Measurements from ENCODE around the gene CD44.
"Not testable (repeated sequence)": the region's sequence is repeated elsewhere in the genome, so short reads cannot be mapped to it uniquely, and the experiment has no call there.

CD44 gene

GRCh38 chr11:35105319-35106079, 33.5 kb upstream of the CD44 start:
- no peaks in the 10 kb centered on the region for H3K9me3 Mint-ChIP-seq
- H3K4me3 Mint-ChIP-seq, result no peak overlapping the region
- no peak for DNase-seq
- peak; percentile 43 for ATAC-seq (replicated peaks)
- peaks cover 24 to 35% of the 10 kb centered on the region in 2 donors for H3K4me1 Mint-ChIP-seq (ENCODE audit: low read depth in 2 of 2)
- H3K27me3 Mint-ChIP-seq, result no peaks in the 10 kb centered on the region
- H3K27ac Mint-ChIP-seq, result peak overlapping the region; percentile 35 to 60
- H3K36me3 Mint-ChIP-seq (ENCODE audit: insufficient read depth), result no peaks in the 10 kb centered on the region

GRCh38 chr11:35106595-35106994, 32.4 kb upstream of the CD44 start:
- Mint-ChIP-seq H3K27ac (peak overlapping the region; percentile 35 to 60), H3K4me1 (ENCODE audit: low read depth in 2 of 2) (peaks cover 34 to 46% of the 10 kb centered on the region in 2 donors)

GRCh38 chr11:35107861-35108260, 31.1 kb upstream of the CD44 start:
- no peaks in the 10 kb centered on the region for H3K9me3 Mint-ChIP-seq
- peaks cover 38 to 50% of the 10 kb centered on the region in 2 donors for H3K4me1 Mint-ChIP-seq (ENCODE audit: low read depth in 2 of 2)
- H3K36me3 Mint-ChIP-seq (ENCODE audit: insufficient read depth), result no peaks in the 10 kb centered on the region
- no peak overlapping the region for H3K27ac Mint-ChIP-seq
- no peak for DNase-seq
- ATAC-seq (replicated peaks), result no peak
- H3K27me3 Mint-ChIP-seq, result no peaks in the 10 kb centered on the region
- H3K4me3 Mint-ChIP-seq, result no peak overlapping the region

More at GRCh38 chr11:35106595-35106994, 32.4 kb upstream of the CD44 start:
- H3K27me3 Mint-ChIP-seq, result no peaks in the 10 kb centered on the region
- no peak overlapping the region for H3K4me3 Mint-ChIP-seq
- ATAC-seq (replicated peaks) (peak; percentile 53), DNase-seq (no peak)
- H3K9me3 Mint-ChIP-seq, result no peaks in the 10 kb centered on the region
- no peaks in the 10 kb centered on the region for H3K36me3 Mint-ChIP-seq (ENCODE audit: insufficient read depth)

GRCh38 chr11:35108336-35108735, 30.6 kb upstream of the CD44 start:
- H3K4me1 Mint-ChIP-seq (ENCODE audit: low read depth in 2 of 2), result peaks cover 38 to 50% of the 10 kb centered on the region in 2 donors
- not testable (repeated sequence) for H3K36me3 Mint-ChIP-seq (ENCODE audit: insufficient read depth); ATAC-seq (replicated peaks); H3K4me3 Mint-ChIP-seq; DNase-seq; H3K27me3 Mint-ChIP-seq; H3K9me3 Mint-ChIP-seq
- H3K27ac Mint-ChIP-seq, result peak overlapping the region in 1 of 2 donors; percentile 3

- Mint-ChIP-seq H3K27ac (peak overlapping the region in 1 of 2 donors; percentile 3), H3K36me3 (ENCODE audit: insufficient read depth) (no peaks in the 10 kb centered on the region), H3K9me3 (no peaks in the 10 kb centered on the region), H3K4me1 (ENCODE audit: low read depth in 2 of 2) (peaks cover 39 to 50% of the 10 kb centered on the region in 2 donors), H3K27me3 (no peaks in the 10 kb centered on the region), H3K4me3 (no peak overlapping the region)
- ATAC-seq (replicated peaks), result no peak
- no peak for DNase-seq
Measured at GRCh38 chr11:35109041-35109440, 29.9 kb upstream of the CD44 start.

- Mint-ChIP-seq H3K4me1 (ENCODE audit: low read depth in 2 of 2) (peaks cover 39 to 50% of the 10 kb centered on the region in 2 donors), H3K9me3 (no peaks in the 10 kb centered on the region), H3K27me3 (no peaks in the 10 kb centered on the region), H3K4me3 (no peak overlapping the region), H3K36me3 (ENCODE audit: insufficient read depth) (no peaks in the 10 kb centered on the region), H3K27ac (no peak overlapping the region)
- no peak for ATAC-seq (replicated peaks)
- no peak for DNase-seq
Measured at GRCh38 chr11:35109827-35110226, 29.1 kb upstream of the CD44 start.

- ATAC-seq (replicated peaks) (no peak), DNase-seq (no peak)
- H3K9me3 Mint-ChIP-seq, result no peaks in the 10 kb centered on the region
- H3K27me3 Mint-ChIP-seq, result no peaks in the 10 kb centered on the region
- H3K27ac Mint-ChIP-seq, result peak overlapping the region; percentile 54 to 82
- no peaks in the 10 kb centered on the region for H3K36me3 Mint-ChIP-seq (ENCODE audit: insufficient read depth)
- H3K4me3 Mint-ChIP-seq, result peak overlapping the region; percentile 45 to 51
- peaks cover 29 to 37% of the 10 kb centered on the region in 2 donors for H3K4me1 Mint-ChIP-seq (ENCODE audit: low read depth in 2 of 2)
Measured at GRCh38 chr11:35111161-35112055, 27.6 kb upstream of the CD44 start.

GRCh38 chr11:35112056-35112845, 26.7 kb upstream of the CD44 start:
- H3K36me3 Mint-ChIP-seq (ENCODE audit: insufficient read depth), result no peaks in the 10 kb centered on the region
- peak overlapping the region; percentile 54 to 82 for H3K27ac Mint-ChIP-seq
- H3K4me3 Mint-ChIP-seq, result no peak overlapping the region
- DNase-seq, result no peak
- no peak for ATAC-seq (replicated peaks)
- H3K27me3 Mint-ChIP-seq, result no peaks in the 10 kb centered on the region
- H3K4me1 Mint-ChIP-seq (ENCODE audit: low read depth in 2 of 2), result peaks cover 22 to 29% of the 10 kb centered on the region in 2 donors
- H3K9me3 Mint-ChIP-seq, result no peaks in the 10 kb centered on the region

GRCh38 chr11:35112846-35113105, 26.2 kb upstream of the CD44 start:
- peaks cover 19 to 26% of the 10 kb centered on the region in 2 donors for H3K4me1 Mint-ChIP-seq (ENCODE audit: low read depth in 2 of 2)
- H3K9me3 Mint-ChIP-seq, result no peaks in the 10 kb centered on the region
- ATAC-seq (replicated peaks) (no peak), DNase-seq (no peak)
- H3K4me3 Mint-ChIP-seq, result no peak overlapping the region
- H3K27ac Mint-ChIP-seq, result no peak overlapping the region
- no peaks in the 10 kb centered on the region for H3K27me3 Mint-ChIP-seq
- H3K36me3 Mint-ChIP-seq (ENCODE audit: insufficient read depth), result no peaks in the 10 kb centered on the region

- H3K27ac Mint-ChIP-seq, result no peak overlapping the region
Measured at GRCh38 chr11:35114906-35115687, 23.9 kb upstream of the CD44 start.

GRCh38 chr11:35115688-35116030, 23.3 kb upstream of the CD44 start:
- no peak for DNase-seq
- Mint-ChIP-seq H3K27me3 (no peaks in the 10 kb centered on the region), H3K36me3 (ENCODE audit: insufficient read depth) (no peaks in the 10 kb centered on the region), H3K9me3 (peaks cover 0 to 2% of the 10 kb centered on the region in 2 donors), H3K27ac (no peak overlapping the region), H3K4me1 (ENCODE audit: low read depth in 2 of 2) (peaks cover 13 to 21% of the 10 kb centered on the region in 2 donors), H3K4me3 (no peak overlapping the region)
- no peak for ATAC-seq (replicated peaks)

More at GRCh38 chr11:35114906-35115687, 23.9 kb upstream of the CD44 start:
- Mint-ChIP-seq H3K9me3 (peaks cover 0 to 2% of the 10 kb centered on the region in 2 donors), H3K36me3 (ENCODE audit: insufficient read depth) (no peaks in the 10 kb centered on the region), H3K27me3 (no peaks in the 10 kb centered on the region), H3K4me3 (no peak overlapping the region), H3K4me1 (ENCODE audit: low read depth in 2 of 2) (peaks cover 19 to 22% of the 10 kb centered on the region in 2 donors)
- ATAC-seq (replicated peaks), result no peak
- DNase-seq, result no peak

GRCh38 chr11:35116245-35116644, 22.7 kb upstream of the CD44 start:
- no peak overlapping the region for H3K4me3 Mint-ChIP-seq
- H3K9me3 Mint-ChIP-seq, result peaks cover 0 to 2% of the 10 kb centered on the region in 2 donors
- H3K4me1 Mint-ChIP-seq (ENCODE audit: low read depth in 2 of 2), result peaks cover 9 to 18% of the 10 kb centered on the region in 2 donors
- H3K27me3 Mint-ChIP-seq, result no peaks in the 10 kb centered on the region
- no peak for ATAC-seq (replicated peaks)
- peaks cover 2% of the 10 kb centered on the region for H3K36me3 Mint-ChIP-seq (ENCODE audit: insufficient read depth)
- H3K27ac Mint-ChIP-seq, result no peak overlapping the region
- DNase-seq, result no peak

Data from effector memory CD8-positive, alpha-beta T cell (primary cell).